Vagina (tissue), 2 donors: Measurements from ENCODE around the gene SDK2.

Experiments
- POLR2A ChIP-seq, 2 donors: fragments of 450-650 bp; IDR thresholded peaks; one replicate each; pipeline ENCODE4 v1.6.1; 2017; ENCODE audit warnings: antibody characterized with exemption in 2 of 2, mild to moderate bottlenecking in 2 of 2, moderate library complexity in 2 of 2
- POLR2AphosphoS5 ChIP-seq, 2 donors: sonication (generic); formaldehyde crosslinking; IDR thresholded peaks; one replicate each; pipeline ENCODE4 v1.9.0; 2017; ENCODE audit warnings: antibody characterized with exemption in 2 of 2, mild to moderate bottlenecking in 2 of 2, low read depth in 1 of 2; ENCODE audit not compliant: insufficient read depth in 1 of 2
- TF ChIP-seq, protein P1 (sequence below), 3 experiments: fragments of 450-650 bp in 2 of 3; fragments of 200-600 bp in 1 of 3; sonication (generic) in 1 of 3; IDR thresholded peaks; one replicate each; pipeline ENCODE4 v1.5.1; 2017 to 2019; ENCODE audit warnings: antibody characterized with exemption in 3 of 3, mild to moderate bottlenecking in 2 of 3, moderate library complexity in 2 of 3

DNA sequence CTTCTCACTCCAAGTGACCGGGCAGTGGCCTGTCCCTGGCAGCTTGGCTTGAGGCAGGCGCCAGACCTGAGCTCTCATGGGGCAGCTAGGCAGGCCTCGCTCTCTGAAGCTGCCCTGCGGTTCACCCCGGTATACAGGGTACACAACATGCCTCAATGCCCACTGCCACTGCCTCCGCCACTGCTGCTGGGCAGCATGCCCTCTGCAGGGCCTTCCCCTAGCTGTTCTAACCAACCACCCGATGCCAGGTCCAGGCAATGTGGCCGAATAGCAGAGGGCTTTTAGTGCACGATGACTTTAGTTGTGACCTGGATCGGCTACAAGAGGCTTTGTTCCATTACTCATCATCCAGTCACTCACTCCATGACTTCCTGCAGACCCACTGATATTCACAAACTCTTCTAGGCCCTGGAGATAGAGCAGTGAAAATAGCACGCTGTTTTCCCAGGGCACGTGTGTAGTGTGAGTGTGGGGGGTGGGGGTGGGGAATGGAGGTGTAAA lies 352.2 kb downstream of the SDK2 start:
- TF ChIP-seq, protein P1, sequence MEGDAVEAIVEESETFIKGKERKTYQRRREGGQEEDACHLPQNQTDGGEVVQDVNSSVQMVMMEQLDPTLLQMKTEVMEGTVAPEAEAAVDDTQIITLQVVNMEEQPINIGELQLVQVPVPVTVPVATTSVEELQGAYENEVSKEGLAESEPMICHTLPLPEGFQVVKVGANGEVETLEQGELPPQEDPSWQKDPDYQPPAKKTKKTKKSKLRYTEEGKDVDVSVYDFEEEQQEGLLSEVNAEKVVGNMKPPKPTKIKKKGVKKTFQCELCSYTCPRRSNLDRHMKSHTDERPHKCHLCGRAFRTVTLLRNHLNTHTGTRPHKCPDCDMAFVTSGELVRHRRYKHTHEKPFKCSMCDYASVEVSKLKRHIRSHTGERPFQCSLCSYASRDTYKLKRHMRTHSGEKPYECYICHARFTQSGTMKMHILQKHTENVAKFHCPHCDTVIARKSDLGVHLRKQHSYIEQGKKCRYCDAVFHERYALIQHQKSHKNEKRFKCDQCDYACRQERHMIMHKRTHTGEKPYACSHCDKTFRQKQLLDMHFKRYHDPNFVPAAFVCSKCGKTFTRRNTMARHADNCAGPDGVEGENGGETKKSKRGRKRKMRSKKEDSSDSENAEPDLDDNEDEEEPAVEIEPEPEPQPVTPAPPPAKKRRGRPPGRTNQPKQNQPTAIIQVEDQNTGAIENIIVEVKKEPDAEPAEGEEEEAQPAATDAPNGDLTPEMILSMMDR (IDR thresholded peaks at IDR 0.05): no peak
- TF ChIP-seq POLR2A (IDR thresholded peaks at IDR 0.05) (no peak), POLR2AphosphoS5 (IDR thresholded peaks at IDR 0.05; ENCODE audit: insufficient read depth in 1 of 2, low read depth in 1 of 2) (no peak)
